Activated T-cell treated with anti-CD3 and anti-CD28 coated beads for 24 hours (primary cell): ENCODE measurements around the gene TNP2.

Experiments used
- DNase-seq: peaks from one replicate; pipeline ENCODE4 v3.0.0-alpha.2; 2020; ENCODE audit warnings: low read depth

The TNP2 gene

GRCh38 chr16:11268921-11269375, at the start of gene TNP2:
Gene TNP2, minus strand, starts transcription at chr16:11269325. Its CDS starts 63 bp downstream, at chr16:11269262.
- DNase-seq: no peak

GRCh38 chr16:11318817-11319216, 49.7 kb upstream of the TNP2 start:
- DNase-seq: no peak

DNA sequence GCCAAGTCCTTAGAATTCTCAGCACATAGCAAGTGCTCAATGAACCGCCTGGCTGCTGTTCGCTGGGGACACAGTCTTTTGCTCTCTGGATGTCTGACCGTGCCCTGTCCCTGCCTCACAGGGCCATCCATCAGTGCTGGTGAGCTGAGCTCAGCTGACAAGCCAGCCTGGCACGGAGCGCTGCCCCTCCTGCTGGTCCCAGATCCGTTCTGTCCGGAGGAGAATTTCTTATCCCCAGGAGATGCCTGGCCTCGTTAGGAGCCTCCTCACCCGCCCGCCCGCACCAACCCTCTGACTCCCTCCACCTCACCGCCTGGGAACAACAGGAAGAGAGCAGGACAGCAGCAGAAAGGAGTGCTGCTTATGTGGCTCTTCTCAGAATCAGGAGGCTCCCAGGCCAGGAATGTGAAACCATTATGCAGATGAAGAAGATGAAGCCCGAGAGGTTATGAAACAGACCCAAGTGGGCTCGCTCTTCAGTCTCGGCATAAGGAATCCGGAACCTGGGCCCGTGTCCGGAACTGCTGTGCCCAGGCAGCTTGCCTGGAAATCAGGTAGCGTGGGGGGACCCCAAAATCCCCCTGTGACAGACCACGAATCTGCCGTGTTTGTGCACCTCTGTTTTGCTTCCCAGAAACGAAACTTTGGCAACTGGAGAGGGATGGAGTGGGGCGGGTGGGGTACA, 47.3 kb upstream of the TNP2 start:
- DNase-seq: no peak

GRCh38 chr16:11315510-11315909, 46.4 kb upstream of the TNP2 start:
- DNase-seq: no peak

DNA sequence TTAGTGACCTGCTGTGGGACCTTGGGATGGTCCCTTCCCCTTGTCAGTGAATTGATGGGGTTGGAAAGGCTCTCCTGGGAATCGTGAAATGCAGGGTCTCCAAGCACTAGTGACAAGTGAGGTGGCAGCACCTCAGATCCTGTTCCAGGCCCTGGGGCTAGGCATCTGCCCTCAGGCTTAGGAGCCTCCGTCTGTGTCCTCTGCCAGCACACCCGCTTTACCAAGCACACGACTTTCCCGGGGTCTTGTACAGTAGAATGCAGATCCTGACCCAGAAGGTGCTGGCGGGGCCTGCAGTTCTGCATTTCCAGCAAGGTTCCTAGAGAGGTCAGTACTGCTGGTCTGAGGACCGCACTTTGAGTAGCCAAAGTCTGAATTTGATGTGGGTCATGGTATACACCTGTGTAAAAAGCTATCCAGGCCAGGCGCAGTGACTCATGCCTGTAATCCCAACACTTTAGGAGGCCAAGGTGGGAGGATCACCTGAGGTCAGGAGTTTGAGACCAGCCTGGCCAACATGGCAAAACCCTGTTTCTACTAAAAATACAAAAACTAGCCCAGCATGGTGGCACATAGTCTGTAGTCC, 45.3 kb upstream of the TNP2 start:
- DNase-seq: no peak

DNA sequence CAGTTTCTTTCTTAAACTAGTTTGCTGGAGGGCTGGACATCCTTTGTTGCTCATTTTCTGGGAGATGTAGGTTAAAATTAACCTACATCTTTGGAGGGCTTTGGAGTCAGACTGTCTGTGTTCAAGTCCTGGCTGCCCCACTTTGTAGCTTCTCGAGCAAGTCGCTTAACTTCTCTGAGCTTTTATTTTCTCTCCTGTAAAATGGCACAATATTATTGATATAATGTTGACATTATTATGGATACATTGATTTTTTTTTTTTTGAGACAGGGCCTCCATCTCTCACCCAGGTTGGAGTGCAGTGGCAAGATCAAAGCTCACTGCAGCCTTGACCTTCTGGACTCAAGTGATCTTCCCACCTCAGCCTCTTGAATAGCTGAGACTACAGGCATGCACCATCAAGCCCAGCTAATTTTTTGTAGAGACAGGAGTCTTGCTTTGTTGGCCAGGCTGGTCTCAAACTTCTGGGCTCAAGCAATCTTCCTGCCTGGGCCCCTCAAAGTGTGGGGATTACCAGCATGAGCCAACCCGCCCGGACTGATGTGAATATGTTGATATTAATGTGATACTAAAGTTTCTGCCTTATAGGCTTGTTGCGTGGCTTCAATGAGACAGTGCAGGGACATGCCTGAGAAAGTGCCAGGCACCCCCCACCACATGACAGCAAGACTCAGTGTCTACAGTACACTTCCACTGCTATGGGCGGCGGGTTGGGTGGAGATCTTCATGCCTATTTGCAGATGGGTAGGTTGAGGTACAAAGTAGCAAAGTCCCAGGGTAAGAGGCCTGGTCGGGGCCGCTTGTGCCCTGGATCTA, 44.6 kb upstream of the TNP2 start:
- no peak for DNase-seq

- no peak for DNase-seq
Measured at GRCh38 chr16:11312718-11313492, 43.8 kb upstream of the TNP2 start.

GRCh38 chr16:11310997-11311561, 42.0 kb upstream of the TNP2 start:
- DNase-seq: no peak

- DNase-seq: no peak
Measured at GRCh38 chr16:11310634-11310977, 41.5 kb upstream of the TNP2 start.

- no peak for DNase-seq
Measured at GRCh38 chr16:11309895-11310633, 40.9 kb upstream of the TNP2 start.

DNA sequence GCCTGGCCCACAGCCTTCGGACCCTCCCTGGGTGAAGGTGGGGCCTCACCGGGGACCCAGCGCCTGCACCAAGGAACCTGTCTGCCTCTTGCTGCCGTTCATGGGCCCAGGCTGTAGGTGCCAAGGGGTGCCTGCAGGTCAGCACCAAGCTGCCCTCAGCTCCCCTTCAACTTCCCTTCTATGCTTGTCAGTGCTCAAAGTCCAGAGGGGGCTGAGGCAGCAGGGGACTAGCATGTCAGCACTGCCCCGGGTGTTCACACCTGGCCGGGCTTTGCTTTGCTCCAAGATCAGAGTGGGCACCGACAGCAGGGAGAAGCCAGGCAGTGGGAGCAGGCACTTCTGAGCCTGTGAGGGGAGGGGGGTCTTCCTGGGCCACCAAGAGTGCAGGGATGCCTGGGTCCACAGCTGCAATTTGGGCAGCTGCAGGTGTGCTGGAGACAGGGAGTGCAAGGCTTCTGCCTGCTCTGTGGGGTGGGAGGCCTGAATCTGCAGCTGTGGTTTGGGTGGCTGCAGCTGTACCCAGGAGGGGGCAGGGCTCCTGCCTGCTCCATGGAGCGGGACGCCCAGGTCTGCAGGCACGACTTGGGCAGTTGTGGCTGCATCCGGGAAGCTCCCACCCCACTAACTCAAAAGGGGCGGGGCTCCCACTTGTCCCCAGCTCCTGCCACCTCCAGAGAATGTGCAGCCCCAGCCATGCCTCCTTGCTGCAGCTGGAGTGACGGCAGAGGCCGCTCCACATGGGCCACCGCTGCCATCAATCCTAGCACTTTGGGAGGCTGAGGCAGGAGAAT, 39.6 kb upstream of the TNP2 start:
- no peak for DNase-seq

DNA sequence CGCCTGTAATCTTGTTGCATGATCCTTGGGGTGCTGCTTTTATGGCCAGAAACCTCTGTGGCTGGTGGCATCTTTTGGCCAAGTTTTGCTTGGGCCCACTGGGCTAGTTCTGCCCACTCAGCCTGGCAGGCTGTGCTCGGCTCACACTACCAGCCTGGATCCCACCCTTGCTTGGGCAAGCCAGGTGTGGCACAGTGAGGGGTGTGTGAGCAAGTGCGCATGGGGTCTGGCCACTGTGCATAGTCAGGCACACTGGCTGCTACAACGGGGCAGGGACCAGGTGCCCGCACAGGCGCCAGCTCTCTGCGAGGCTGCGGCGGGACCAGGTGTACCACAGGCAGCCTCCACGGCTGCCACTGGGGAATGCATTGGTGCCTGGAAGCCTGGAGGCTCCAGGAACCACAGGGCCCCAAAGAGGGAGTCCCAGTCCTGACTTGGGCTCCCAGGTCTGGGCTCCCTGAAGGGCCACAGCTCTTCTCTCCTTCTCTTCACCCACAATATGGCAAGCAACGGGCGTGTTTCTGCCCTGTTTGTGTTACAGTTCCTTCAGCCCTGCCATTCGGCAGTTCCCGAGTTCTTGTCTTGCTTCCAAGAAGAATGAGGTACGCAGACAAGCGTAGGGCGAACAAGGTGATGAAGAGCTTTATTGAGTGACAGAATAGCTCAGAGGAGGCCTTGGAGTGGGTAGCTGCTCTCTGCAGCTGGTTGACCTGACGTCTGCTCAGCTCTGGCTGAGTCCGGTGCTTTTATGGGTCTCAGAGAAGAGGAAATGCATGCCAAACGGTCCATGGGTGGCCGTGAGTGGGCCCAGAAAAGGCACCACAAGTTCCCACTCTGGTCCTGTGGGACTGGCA, 38.7 kb upstream of the TNP2 start:
- DNase-seq: no peak

GRCh38 chr16:11306997-11307638, 38.0 kb upstream of the TNP2 start:
- no peak for DNase-seq

DNA sequence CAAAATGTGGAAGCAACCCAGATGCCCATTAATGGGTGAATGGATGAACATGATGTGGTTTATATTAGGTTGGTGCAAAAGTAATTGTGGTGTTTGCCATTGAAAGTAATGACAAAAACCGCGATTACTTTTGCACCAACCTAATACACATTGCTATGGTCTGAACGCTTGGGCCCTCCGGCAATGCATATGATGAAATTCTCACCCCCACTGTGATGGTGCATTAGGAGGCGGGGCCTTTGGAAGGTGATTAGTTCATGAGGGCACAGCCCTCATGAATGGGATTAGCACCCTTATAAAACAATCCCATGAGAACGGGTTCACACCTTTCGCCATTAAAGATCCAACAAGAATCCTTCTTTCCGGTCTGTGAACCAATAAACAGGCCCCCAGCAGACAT, 37.3 kb upstream of the TNP2 start:
- no peak for DNase-seq

GRCh38 chr16:11303405-11304138, 34.4 kb upstream of the TNP2 start:
- DNase-seq: no peak

GRCh38 chr16:11302977-11303376, 33.9 kb upstream of the TNP2 start:
- no peak for DNase-seq

GRCh38 chr16:11301645-11302501, 32.7 kb upstream of the TNP2 start:
- no peak for DNase-seq

GRCh38 chr16:11300560-11300892, 31.4 kb upstream of the TNP2 start:
- no peak for DNase-seq
